GM19452 (cell line): ENCODE measurements around the gene VAC14.
"Not testable (repeated sequence)": the region's sequence is repeated elsewhere in the genome, so short reads cannot be mapped to it uniquely, and the experiment has no call there.

Experiments
- ATAC-seq: cut with Tn5 transposase; IDR thresholded peaks from one replicate; pipeline ENCODE4 v1.9.1; 2021; ENCODE audit not compliant: unreplicated experiment

Gene VAC14

GRCh38 chr16:70745536-70746025 lies 55.4 kb downstream of the VAC14 start:
- no peak for ATAC-seq

DNA sequence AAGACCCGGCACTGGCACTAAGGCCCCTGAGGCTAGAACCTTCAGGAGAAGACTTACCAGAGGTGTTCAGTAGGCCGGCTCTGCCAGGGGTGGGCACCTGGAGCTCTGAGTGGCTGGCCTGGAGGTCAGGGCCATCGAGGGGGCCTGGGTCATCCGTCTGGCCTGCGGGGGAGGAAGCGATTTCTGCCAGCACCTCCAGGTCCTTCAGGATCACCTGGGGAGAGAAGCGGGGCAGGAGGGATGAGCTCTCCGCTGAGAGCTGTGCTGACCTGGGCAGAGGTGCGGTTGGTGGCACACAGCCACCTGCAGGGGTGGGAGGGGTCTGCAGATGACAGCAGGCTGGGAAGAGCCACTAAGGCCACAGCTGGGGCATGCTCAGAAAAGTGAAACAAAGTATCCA lies 56.6 kb downstream of the VAC14 start:
- no peak for ATAC-seq

GRCh38 chr16:70743791-70744190 lies 57.2 kb downstream of the VAC14 start:
- no peak for ATAC-seq

GRCh38 chr16:70742967-70743366 lies 58.0 kb downstream of the VAC14 start:
- not testable (repeated sequence) for ATAC-seq

DNA sequence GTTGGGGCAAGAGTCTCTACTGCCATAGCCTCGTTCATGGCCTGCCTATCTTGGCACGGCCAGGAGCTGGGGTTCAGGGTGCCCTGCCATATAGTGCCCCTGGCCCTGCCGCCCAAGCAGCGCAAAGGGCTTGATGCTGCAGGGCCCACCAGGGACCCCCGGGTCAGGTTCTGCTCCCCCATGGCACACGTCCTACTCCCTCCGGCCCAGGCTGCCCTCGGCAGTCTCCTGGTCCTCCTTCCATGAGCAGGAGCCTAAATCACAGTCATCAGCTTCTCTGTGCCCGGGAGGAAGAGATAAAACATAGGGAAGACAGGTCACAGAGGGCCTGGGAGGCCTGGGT lies 59.2 kb downstream of the VAC14 start:
- ATAC-seq = no peak

DNA sequence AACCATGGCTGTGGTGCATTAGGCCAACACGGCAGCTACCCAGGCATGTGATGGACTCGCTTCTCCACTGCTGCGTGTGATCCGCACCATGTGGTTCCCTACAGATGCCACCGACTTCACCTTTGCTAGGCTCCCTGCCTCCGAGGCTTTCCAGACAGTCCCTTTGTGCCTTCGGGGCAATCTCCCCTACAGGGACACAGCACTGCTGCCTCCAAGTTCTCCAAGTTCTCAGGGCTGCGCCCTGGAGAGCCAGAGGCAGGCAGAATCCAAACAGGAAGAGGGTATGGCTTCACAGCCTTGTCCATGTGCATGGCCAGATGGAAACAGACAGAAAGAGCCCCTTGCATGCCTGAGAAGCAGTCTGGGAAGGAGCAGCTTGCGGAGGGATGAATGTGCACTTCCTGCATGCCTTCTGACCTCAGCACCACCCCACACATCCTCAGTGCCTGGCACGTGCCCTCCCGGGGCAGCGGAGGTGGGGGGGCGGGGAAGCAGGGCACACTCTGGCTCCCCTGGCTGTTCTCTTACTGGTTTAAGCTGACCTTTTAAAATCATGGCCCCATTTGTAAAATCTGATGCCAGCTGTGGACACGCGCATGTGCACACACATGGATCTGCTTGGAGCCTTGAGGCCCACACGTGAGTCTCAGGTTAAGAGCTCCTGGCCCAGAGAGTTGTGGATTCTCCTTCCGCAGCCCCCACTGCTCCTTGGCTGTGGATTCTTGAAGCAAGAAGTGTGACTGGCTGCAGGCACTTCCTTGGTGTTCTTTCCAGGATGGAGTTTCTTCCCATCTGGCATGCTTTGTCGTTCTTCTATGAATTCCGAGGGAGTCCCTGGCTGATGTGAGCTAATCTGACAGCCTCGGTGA lies 59.8 kb downstream of the VAC14 start:
- no peak for ATAC-seq

- no peak for ATAC-seq
Observed at GRCh38 chr16:70740174-70740913, 60.6 kb downstream of the VAC14 start.

DNA sequence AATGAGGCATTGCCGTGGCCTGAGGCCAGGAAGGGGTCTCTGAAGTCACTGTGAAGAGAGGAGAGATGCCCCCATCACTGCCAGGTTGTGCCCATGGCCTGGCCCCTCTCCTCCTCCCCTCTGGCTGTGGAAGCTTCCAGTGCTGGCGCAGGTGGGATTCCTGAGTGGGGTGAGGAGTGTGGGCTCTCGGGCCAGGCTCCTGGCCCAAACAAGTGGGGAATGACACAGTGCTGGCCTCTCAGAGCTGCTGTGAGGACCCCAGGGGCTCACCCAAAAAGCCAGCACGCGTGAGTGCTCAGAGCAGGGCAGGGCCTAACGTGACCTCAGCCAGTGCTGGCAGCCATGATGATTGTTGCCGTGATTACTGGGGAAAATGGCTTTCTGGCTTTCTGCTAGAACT lies 61.6 kb downstream of the VAC14 start:
- no peak for ATAC-seq

GRCh38 chr16:70738083-70738977 lies 62.6 kb downstream of the VAC14 start:
- no peak for ATAC-seq

GRCh38 chr16:70737377-70738082 lies 63.4 kb downstream of the VAC14 start:
- peak; percentile 90 for ATAC-seq

- no peak for ATAC-seq
Observed at GRCh38 chr16:70736465-70737376, 64.2 kb downstream of the VAC14 start.

GRCh38 chr16:70735141-70735979 lies 65.6 kb downstream of the VAC14 start:
- ATAC-seq = no peak

DNA sequence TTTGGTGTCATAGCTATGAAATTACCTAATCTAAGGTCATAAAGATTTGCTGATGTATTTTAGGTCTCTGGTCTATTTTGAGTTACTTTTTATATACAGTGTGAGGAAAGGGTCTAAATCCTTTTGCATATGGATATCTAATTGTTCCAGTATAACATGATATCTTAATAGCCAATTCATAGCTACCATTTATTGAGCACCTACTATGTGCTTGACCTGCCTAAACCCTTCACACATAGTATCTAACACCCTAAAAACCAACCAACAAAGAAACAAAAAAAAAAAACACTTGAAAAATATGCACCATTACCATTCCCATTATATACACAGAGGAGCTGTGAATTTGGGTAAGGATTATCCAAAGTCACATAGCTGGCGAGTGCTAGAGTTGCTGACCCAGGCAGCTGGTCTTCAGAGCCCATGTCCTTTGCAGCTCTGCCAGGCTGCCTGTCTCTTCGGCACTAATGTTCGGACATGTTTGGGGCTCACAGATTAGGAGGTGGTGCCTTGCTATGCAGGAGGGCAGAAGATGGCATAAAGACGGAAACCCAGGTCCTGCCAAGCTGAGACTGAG lies 66.3 kb downstream of the VAC14 start:
- no peak for ATAC-seq

- no peak for ATAC-seq
Observed at GRCh38 chr16:70730944-70731343, 70.0 kb downstream of the VAC14 start.

- no peak for ATAC-seq
Observed at GRCh38 chr16:70730031-70730430, 70.9 kb downstream of the VAC14 start.

- ATAC-seq = no peak
Observed at GRCh38 chr16:70729292-70729691, 71.7 kb downstream of the VAC14 start.

- ATAC-seq = no peak
Observed at GRCh38 chr16:70728150-70728549, 72.8 kb downstream of the VAC14 start.

DNA sequence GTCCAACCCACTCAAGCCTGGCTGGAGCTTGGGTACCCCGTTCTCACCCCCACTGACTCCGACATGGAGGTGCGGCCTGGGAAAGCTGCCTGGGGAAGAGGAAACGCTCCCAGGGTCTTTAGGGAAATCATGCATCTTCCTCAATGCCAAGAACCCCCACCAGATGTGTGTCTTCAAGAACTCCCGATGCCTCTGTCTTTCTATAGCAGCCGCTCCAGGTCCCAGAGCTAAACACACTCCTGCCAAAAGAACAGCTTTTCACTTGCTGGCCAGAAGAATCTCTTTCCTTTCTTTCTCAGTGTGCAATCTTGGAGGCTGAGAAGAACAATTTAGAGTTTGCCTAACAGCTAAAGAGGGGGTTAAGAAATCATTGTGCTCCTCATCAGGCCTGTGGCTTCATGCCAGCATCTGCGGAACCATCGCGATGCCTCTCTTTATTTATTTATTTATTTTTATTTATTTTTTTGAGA lies 74.0 kb downstream of the VAC14 start:
- ATAC-seq = no peak
